KG1 (cell line): Measurements from ENCODE around the gene LPAR1.

ENCODE experiments used
- DNase-seq: peaks from one replicate; lab custom pipeline; 2025; lab: John Stamatoyannopoulos, UW

The LPAR1 gene

DNA sequence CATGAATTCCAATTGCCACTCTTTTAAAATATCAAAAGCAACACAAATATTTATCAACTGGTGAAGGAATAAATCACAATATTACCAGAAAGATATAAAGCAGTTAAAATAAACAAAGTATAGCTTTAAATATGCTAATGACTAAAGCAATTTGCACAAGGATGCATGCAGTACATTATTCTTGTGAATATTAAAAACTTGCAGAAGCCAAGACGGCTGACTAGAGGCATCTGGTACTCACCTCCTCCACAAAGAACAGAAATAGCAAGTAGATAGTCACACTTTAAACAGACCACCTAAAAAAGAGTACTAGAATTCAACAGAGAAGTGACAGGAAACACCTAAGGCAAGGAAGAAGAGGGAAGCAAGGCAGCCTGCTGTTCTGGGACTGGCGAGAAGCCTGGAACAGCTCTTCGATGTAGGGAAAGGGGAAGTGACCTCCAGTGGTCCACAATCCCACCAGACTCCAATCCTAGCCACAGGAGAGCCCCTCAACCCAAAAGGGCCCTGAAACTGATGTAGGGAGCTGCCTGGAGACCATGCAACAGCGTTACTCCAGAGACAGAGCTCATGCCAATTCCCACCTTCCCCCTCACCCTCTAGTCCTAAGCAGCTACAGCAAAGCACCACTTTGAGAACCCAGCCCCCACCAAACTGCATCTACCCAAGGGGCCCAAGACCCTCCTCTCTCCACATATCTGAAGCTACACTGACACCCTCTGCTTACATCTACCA lies 86.3 kb downstream of the LPAR1 start:
- no peak for DNase-seq

- no peak for DNase-seq
Measured at GRCh38 chr9:110950041-110950645, 88.1 kb downstream of the LPAR1 start.

- no peak for DNase-seq
Measured at GRCh38 chr9:110949081-110949480, 89.2 kb downstream of the LPAR1 start.

GRCh38 chr9:110947491-110948044 lies 90.7 kb downstream of the LPAR1 start:
- no peak for DNase-seq

DNA sequence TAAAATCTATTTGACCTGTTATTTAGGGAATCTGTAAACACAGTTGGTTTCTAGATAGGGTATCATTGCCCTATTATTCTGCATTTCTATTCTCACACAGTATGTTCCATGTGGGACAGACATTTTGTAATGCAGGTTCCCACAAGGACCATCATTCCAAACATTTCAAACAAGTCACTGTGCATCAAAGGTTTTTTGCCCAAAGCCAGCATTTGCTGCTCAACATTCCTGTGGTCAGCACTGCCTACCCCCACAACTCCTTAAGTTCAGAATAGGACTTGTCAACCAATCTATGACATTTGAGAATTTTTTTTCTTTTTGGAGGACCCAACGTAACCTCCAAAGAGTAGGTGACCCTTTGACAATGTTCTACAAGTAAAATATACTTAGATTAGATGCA lies 95.7 kb downstream of the LPAR1 start:
- no peak for DNase-seq

GRCh38 chr9:110940951-110941557 lies 97.2 kb downstream of the LPAR1 start:
- no peak for DNase-seq

- DNase-seq: no peak
Measured at GRCh38 chr9:110939573-110939972, 98.7 kb downstream of the LPAR1 start.

GRCh38 chr9:110939047-110939446 lies 99.2 kb downstream of the LPAR1 start:
- no peak for DNase-seq

DNA sequence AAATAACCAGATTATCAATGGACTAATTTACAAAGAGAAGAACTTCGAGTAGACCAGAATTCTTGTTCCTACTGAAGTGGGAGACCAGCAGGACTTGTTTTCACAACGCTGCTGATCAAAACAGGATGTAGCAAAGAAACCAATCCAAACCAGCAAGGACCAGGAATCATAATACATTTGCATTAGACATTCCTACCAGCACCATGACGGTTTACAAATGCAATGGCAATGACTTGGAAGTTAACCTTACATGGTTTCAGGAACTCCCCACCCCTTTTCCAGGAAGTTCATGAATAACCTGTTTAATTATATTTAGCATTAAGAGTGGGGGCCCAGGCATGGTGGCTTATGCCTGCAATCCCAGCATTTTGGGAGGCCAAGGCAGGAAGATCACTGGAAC lies 100.0 kb downstream of the LPAR1 start:
- DNase-seq: no peak

DNA sequence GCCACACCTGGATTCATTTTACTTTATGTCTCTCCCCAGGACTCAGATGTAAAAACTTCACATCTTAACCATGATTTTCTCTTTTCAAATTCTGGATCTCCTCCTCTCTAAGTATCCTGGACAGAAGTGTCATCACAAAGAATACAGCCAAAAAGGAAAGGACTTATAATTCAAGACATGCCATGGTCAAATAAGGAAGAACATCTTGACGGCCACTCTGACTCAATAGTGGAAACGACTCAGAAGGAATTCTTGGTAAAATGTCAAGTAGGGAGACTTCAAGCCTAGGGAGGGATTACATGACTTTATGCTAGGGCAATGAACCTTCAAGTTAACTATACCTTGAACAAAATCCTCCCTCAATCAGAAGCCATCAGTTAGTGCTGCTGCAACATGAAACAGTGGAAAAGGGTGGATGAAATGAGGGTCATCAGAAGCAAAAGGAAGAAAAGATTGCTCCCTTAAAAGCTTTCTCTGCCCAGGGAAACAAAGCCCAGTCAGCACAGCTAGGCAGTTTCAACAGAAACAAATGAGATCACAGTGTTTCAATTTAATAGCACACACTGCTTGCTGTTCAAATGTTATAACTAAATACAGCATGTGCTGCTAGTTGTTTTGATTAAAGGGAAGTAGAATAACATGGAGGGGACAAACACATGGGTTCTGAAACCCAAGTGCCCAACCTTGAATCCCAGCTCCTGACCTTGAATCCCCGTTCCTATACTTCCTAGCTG lies 101.4 kb downstream of the LPAR1 start:
- DNase-seq: no peak

GRCh38 chr9:110936237-110936636 lies 102.0 kb downstream of the LPAR1 start:
- no peak for DNase-seq

DNA sequence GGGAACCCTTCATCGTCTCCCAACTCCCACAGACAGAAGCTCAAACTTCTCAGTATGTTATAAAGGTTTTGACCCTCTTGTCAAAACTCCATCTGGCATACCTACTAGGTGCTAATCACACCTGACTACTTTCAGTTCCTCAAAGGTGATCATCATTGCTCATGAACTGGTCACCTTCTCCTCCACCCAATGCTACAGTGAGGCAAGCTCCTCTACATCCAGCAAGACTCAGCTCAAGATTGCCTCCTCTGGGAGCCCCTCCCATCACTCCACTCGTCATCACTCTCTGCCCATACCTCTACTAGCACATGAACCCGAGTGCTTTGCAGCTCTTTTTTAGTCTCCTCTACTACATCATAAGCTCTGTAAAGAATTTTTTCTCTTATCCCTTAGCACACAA lies 102.4 kb downstream of the LPAR1 start:
- DNase-seq: no peak

DNA sequence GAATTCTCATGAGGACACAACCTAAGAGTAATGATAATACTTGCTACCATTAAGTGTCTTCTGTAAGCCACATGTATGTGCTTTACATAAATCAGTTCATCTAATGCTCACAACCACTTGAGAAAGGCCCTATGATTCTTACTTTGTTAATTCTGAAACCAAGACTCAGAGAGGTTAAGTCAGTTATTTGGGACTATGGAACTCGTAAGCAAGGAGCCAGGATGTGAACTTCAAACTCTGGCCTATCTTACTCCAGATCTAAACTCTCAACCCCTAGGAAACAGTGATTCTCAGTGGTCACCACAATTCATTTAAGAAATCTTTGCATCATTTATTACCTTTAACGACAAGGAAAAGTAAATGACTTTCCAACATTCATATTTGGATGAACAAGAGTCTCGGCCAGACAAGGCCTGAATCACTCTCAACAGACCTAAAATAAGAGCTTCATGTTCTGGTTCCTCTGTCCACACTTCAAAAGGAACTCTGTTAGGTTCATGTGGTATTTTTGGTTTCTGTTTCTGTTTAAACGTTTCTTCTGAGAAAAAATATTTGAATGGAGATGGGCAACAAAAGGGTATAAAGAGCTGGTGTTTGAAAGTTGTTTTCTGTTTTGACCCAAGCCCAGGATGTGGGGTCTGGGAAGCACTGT lies 104.8 kb downstream of the LPAR1 start:
- no peak for DNase-seq

DNA sequence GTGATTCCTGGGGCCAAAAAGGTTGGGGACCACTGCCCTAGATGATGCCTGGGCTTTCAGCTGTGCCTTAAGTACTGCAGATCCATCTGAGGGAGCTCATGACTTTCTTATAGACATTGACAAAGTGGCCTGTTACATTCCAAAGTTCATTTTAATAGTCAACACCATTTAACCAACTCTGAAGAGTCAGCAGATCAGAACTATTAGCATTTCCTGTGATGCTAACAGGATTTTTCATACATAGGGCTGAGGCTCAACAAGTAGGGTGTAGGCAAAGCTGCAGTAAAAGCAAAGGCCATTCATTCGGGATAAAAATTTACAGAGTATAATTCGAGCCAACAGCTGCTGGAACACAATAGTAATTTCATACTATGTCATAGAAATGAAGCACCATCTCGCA lies 105.4 kb downstream of the LPAR1 start:
- no peak for DNase-seq

GRCh38 chr9:110928599-110928998 lies 109.7 kb downstream of the LPAR1 start:
- no peak for DNase-seq

DNA sequence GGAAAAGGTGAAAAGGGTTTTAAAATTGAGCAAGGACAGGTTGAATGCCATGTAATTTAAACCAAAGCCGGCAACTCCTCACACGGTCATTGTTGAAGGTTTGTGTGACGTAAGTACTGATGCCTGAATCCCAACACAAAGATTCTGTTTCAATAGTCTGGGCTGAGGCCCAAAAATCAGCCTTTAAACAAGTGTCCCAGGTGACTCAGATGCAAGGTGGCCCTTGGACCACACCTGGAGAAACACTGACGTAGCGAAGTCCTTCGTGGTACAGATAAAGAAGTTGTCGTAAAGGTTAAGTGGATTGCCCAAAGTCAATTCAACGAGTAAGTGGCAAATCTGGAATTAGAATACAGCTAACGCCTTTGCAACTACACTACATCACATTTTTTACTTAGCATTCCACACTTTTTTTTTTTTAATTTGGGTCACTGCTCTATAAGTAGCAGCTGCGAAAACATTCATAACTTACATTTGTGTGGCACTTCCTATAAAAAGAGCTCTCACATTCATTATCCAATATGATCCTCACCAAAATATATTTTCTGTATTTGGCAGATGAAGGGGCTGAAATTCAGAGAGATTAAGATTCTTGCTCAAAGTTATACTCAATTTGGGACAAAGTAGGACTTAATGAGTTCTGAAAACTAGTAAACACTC lies 111.3 kb downstream of the LPAR1 start:
- no peak for DNase-seq

GRCh38 chr9:110923601-110924000 lies 114.7 kb downstream of the LPAR1 start:
- DNase-seq: no peak

- no peak for DNase-seq
Measured at GRCh38 chr9:110922145-110922544, 116.1 kb downstream of the LPAR1 start.

- DNase-seq: no peak
Measured at GRCh38 chr9:110921705-110922104, 116.6 kb downstream of the LPAR1 start.

- DNase-seq: no peak
Measured at GRCh38 chr9:110919609-110920008, 118.7 kb downstream of the LPAR1 start.

DNA sequence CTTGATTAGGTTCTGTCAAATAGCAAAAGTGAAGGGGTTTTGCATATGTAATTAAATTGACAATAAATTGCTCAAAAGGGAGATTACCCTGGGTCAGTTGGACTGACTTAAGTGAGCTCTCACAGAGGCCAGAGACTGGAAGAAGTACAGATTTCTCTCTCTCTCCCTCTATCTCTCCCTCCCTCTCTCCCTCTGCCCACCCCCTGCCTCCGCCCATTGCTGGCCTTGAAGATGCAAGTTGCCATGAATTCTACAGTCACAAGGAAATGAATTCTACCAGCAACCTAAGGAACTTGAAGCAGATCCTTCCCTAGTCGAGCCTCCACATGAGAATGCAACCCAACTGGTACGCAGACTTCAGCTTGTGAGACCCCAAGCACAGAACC lies 119.2 kb downstream of the LPAR1 start:
- no peak for DNase-seq
